Suprapubic skin (tissue), 4 donors: ENCODE data around the gene FUZ. TPM values are rescaled to one million over a fixed set of nuclear protein-coding genes. Genes with fewer than 3 reads are reported as not detected.

Experiments
- DNase-seq, 2 donors: peaks; one replicate each; pipeline ENCODE4 v3.0.0-alpha.2; 2019; ENCODE audit warnings: low spot score in 2 of 2
- H3K27ac ChIP-seq: fragments of 200-600 bp; sonication (generic); one replicate; pipeline ENCODE4 v1.5.1; 2019
- H3K27me3 ChIP-seq: fragments of 200-600 bp; sonication (generic); one replicate; pipeline ENCODE4 v1.5.1; 2019
- H3K36me3 ChIP-seq: fragments of 200-600 bp; sonication (generic); one replicate; pipeline ENCODE4 v1.5.1; 2019
- H3K4me1 ChIP-seq: fragments of 200-600 bp; sonication (generic); one replicate; pipeline ENCODE4 v1.5.1; 2019
- H3K4me3 ChIP-seq: fragments of 200-600 bp; sonication (generic); one replicate; pipeline ENCODE4 v1.5.1; 2019; ENCODE audit warnings: mild to moderate bottlenecking
- H3K9me3 ChIP-seq: fragments of 200-600 bp; sonication (generic); one replicate; pipeline ENCODE4 v1.5.1; 2019
- EP300 ChIP-seq: sonication (generic); formaldehyde crosslinking; IDR thresholded peaks from one replicate; pipeline ENCODE4 v1.6.1; 2017; ENCODE audit warnings: antibody characterized with exemption
- POLR2A ChIP-seq, 2 donors: fragments of 450-650 bp; IDR thresholded peaks; one replicate each; pipeline ENCODE4 v1.6.1; 2017; ENCODE audit warnings: antibody characterized with exemption in 2 of 2, mild to moderate bottlenecking in 2 of 2, moderate library complexity in 2 of 2
- POLR2AphosphoS5 ChIP-seq, 3 donors: sonication (generic); formaldehyde crosslinking; IDR thresholded peaks; one replicate each; pipeline ENCODE4 v1.6.1; 2017; ENCODE audit warnings: antibody characterized with exemption in 3 of 3
- WGBS: methylation state at CpG from one replicate; pipeline ENCODE4 v1.1.5; 2018; 5-methylcytosine and 5-hydroxymethylcytosine counted together
- total RNA-seq, 4 donors: library from RNA; depleted of rRNA; stranded (reverse); fragments of >200 nt; gene quantifications; one replicate each; pipeline ENCODE4 v1.1.0, GENCODE V29; 2016
- TF ChIP-seq, protein P1 (sequence below), 2 donors: fragments of 200-600 bp in 1 of 2; fragments of 450-650 bp in 1 of 2; sonication (generic) in 1 of 2; IDR thresholded peaks; one replicate each; pipeline ENCODE4 v1.5.1; 2016 to 2019; ENCODE audit warnings: antibody characterized with exemption in 2 of 2, mild to moderate bottlenecking in 1 of 2, moderate library complexity in 1 of 2

Gene FUZ
- total RNA-seq, 4 donors from 2014 or later, result 9.4 to 24.2 (median 14.4) TPM

- DNase-seq, result no peak
- Histone ChIP-seq H3K27me3 (no peaks in the 10 kb centered on the region), H3K36me3 (no peaks in the 10 kb centered on the region), H3K4me1 (peaks cover 13% of the 10 kb centered on the region), H3K27ac (no peak overlapping the region), H3K4me3 (no peak overlapping the region), H3K9me3 (no peaks in the 10 kb centered on the region)
- 44% methylated on average over 3 of the region's 3 CpGs for WGBS
- no peak for TF ChIP-seq EP300
- TF ChIP-seq POLR2AphosphoS5 (IDR thresholded peaks at IDR 0.05), result no peak
- TF ChIP-seq, protein P1, sequence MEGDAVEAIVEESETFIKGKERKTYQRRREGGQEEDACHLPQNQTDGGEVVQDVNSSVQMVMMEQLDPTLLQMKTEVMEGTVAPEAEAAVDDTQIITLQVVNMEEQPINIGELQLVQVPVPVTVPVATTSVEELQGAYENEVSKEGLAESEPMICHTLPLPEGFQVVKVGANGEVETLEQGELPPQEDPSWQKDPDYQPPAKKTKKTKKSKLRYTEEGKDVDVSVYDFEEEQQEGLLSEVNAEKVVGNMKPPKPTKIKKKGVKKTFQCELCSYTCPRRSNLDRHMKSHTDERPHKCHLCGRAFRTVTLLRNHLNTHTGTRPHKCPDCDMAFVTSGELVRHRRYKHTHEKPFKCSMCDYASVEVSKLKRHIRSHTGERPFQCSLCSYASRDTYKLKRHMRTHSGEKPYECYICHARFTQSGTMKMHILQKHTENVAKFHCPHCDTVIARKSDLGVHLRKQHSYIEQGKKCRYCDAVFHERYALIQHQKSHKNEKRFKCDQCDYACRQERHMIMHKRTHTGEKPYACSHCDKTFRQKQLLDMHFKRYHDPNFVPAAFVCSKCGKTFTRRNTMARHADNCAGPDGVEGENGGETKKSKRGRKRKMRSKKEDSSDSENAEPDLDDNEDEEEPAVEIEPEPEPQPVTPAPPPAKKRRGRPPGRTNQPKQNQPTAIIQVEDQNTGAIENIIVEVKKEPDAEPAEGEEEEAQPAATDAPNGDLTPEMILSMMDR (IDR thresholded peaks at IDR 0.05), result no peak
- TF ChIP-seq POLR2A (IDR thresholded peaks at IDR 0.05), result no peak
Measured at GRCh38 chr19:49845414-49845813, 32.3 kb upstream of the FUZ start.

GRCh38 chr19:49844138-49845095 lies 31.3 kb upstream of the FUZ start:
- H3K27me3 ChIP-seq, result no peaks in the 10 kb centered on the region
- 74% methylated on average over 13 of the region's 18 CpGs for WGBS
- TF ChIP-seq, protein P1 (IDR thresholded peaks at IDR 0.05), result no peak
- TF ChIP-seq POLR2A (IDR thresholded peaks at IDR 0.05) (no peak), EP300 (no peak), POLR2AphosphoS5 (IDR thresholded peaks at IDR 0.05) (no peak)
- peaks cover 4% of the 10 kb centered on the region for H3K36me3 ChIP-seq
- peaks cover 4% of the 10 kb centered on the region for H3K4me1 ChIP-seq
- DNase-seq, result no peak
- no peak overlapping the region for H3K27ac ChIP-seq
- H3K4me3 ChIP-seq, result no peak overlapping the region
- H3K9me3 ChIP-seq, result no peaks in the 10 kb centered on the region

GRCh38 chr19:49843265-49843664 lies 30.2 kb upstream of the FUZ start:
- no peaks in the 10 kb centered on the region for H3K27me3 ChIP-seq
- no peak overlapping the region for H3K27ac ChIP-seq
- TF ChIP-seq EP300 (no peak), POLR2A (IDR thresholded peaks at IDR 0.05) (no peak), POLR2AphosphoS5 (IDR thresholded peaks at IDR 0.05) (no peak)
- TF ChIP-seq, protein P1 (IDR thresholded peaks at IDR 0.05), result no peak
- peaks cover 8% of the 10 kb centered on the region for H3K36me3 ChIP-seq
- no peaks in the 10 kb centered on the region for H3K9me3 ChIP-seq
- H3K4me3 ChIP-seq, result no peak overlapping the region
- WGBS, result 74% methylated on average over 3 of the region's 3 CpGs
- DNase-seq, result no peak
- peaks cover 4% of the 10 kb centered on the region for H3K4me1 ChIP-seq

GRCh38 chr19:49840736-49841249 lies 27.7 kb upstream of the FUZ start:
- Histone ChIP-seq H3K27me3 (no peaks in the 10 kb centered on the region), H3K27ac (no peak overlapping the region), H3K36me3 (peaks cover 27% of the 10 kb centered on the region), H3K4me3 (no peak overlapping the region), H3K4me1 (no peaks in the 10 kb centered on the region), H3K9me3 (no peaks in the 10 kb centered on the region)
- no peak for DNase-seq
- 89% methylated on average over 17 of the region's 17 CpGs for WGBS
- TF ChIP-seq, protein P1 (IDR thresholded peaks at IDR 0.05), result no peak
- TF ChIP-seq POLR2A (IDR thresholded peaks at IDR 0.05) (no peak), POLR2AphosphoS5 (IDR thresholded peaks at IDR 0.05) (no peak), EP300 (no peak)

DNA sequence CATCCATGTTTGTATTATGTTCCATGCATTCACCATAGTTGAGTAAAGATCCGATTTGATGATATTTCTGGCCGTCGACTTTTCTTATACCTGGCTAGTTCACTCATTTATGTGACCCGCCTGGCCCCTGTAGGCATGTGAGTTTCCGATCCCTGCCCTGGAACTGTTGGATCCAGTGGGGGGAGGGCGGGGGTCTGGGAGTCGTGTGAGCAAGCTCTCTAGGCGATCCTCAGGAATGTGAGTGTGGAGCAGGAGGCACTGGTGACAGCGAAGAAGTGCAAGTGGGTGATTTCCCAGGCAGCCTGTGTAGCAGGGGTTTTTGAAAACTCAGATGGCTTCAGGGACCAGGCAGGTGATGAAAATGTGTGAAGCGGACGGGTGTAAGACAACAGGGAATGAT lies 27.2 kb upstream of the FUZ start:
- TF ChIP-seq POLR2A (IDR thresholded peaks at IDR 0.05), result no peak
- no peak for TF ChIP-seq EP300
- TF ChIP-seq POLR2AphosphoS5 (IDR thresholded peaks at IDR 0.05), result no peak
- TF ChIP-seq, protein P1 (IDR thresholded peaks at IDR 0.05), result no peak
- whole genome bisulfite sequencing, result 88% methylated on average over 11 of the region's 11 CpGs
- H3K4me1 ChIP-seq, result no peaks in the 10 kb centered on the region
- peaks cover 32% of the 10 kb centered on the region for H3K36me3 ChIP-seq
- H3K27me3 ChIP-seq, result no peaks in the 10 kb centered on the region
- DNase-seq, result no peak
- H3K4me3 ChIP-seq, result no peak overlapping the region
- no peak overlapping the region for H3K27ac ChIP-seq
- H3K9me3 ChIP-seq, result no peaks in the 10 kb centered on the region
